ENCODE data around the gene CALY. TPM values are rescaled to one million over a fixed set of nuclear protein-coding genes. Genes with fewer than 3 reads are reported as not detected.

Gene CALY
- total RNA-seq, 1 donor from 2014 or later = 19.8 TPM

DNA sequence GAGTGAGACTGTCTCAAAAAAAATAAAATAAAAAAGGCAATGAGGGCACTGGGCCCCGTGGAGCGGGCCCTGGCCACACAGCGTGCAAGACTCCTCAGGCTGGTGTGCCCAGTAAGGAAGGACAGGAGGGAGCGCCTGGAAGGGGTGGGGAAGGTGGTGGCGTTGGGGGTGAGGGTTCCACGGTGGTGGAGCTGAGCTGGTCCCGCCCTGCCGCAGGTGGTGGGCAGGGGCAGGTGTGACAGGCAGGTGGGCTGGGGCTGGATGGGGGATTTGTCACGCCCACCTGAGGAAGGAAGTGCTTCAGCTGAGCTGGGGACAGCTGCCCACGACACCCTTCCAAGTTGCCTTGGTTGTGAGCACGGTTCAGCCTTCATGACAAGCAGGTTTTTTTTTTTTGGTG, 9.7 kb upstream of the CALY start:
- Mint-ChIP-seq H3K4me3 (ENCODE audit: unreplicated experiment) (no peak overlapping the region), H3K27me3 (ENCODE audit: unreplicated experiment) (peaks cover 14% of the 10 kb centered on the region), H3K27ac (ENCODE audit: unreplicated experiment) (no peak overlapping the region), H3K4me1 (ENCODE audit: low read depth, unreplicated experiment) (peaks cover 4% of the 10 kb centered on the region), H3K36me3 (ENCODE audit: unreplicated experiment) (peaks cover 15% of the 10 kb centered on the region), H3K9me3 (ENCODE audit: unreplicated experiment) (peaks cover 10% of the 10 kb centered on the region)
- DNase-seq = no peak
- TF ChIP-seq, protein P1, sequence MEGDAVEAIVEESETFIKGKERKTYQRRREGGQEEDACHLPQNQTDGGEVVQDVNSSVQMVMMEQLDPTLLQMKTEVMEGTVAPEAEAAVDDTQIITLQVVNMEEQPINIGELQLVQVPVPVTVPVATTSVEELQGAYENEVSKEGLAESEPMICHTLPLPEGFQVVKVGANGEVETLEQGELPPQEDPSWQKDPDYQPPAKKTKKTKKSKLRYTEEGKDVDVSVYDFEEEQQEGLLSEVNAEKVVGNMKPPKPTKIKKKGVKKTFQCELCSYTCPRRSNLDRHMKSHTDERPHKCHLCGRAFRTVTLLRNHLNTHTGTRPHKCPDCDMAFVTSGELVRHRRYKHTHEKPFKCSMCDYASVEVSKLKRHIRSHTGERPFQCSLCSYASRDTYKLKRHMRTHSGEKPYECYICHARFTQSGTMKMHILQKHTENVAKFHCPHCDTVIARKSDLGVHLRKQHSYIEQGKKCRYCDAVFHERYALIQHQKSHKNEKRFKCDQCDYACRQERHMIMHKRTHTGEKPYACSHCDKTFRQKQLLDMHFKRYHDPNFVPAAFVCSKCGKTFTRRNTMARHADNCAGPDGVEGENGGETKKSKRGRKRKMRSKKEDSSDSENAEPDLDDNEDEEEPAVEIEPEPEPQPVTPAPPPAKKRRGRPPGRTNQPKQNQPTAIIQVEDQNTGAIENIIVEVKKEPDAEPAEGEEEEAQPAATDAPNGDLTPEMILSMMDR (IDR thresholded peaks at IDR 0.05; ENCODE audit: partially characterized antibody, unreplicated experiment) = no peak

DNA sequence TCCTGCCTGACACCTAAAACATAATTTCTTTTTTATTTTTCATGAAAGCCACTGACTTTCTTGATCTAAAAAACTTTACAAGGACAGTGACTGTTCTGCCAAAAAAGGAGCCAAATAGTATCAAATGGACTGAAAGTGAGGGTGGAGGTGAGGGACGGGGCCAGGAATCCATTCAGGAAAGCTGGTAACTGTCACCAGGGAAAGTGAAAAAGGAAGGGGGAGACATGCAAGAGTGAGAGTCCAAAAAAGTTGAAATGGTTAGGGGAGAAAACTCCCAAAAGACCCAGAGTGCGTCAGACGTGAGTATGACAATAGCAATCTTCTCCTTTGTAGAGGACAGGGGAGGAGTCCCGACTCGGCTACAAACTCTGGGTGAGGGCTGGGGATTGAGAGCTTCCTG, 7.5 kb upstream of the CALY start:
- Mint-ChIP-seq H3K9me3 (ENCODE audit: unreplicated experiment) (peaks cover 10% of the 10 kb centered on the region), H3K36me3 (ENCODE audit: unreplicated experiment) (peaks cover 15% of the 10 kb centered on the region), H3K4me1 (ENCODE audit: low read depth, unreplicated experiment) (peaks cover 4% of the 10 kb centered on the region), H3K27me3 (ENCODE audit: unreplicated experiment) (peaks cover 14% of the 10 kb centered on the region), H3K27ac (ENCODE audit: unreplicated experiment) (no peak overlapping the region), H3K4me3 (ENCODE audit: unreplicated experiment) (no peak overlapping the region)
- TF ChIP-seq, protein P1 (IDR thresholded peaks at IDR 0.05; ENCODE audit: partially characterized antibody, unreplicated experiment) = no peak
- DNase-seq = no peak

DNA sequence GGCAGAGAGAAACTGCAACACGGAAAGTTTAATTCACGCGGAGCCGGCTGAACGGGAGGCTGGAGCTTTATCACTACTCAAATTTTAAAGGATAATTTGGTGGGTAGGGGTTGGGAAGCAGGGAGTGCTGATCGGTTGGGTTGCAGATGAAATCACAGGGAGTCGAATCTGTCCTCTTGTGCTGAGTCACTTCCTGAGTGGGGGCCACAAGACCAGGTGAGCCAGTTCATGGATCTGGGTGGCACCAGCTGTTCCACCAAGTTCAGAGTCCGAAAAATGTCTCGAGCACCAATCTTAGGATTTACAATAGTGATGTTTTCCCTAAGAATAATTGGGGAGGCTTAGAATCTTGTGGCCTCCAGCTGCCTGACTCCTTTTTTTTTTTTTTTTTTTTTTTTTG, 6.9 kb upstream of the CALY start:
- Mint-ChIP-seq H3K4me3 (ENCODE audit: unreplicated experiment) (no peak overlapping the region), H3K27me3 (ENCODE audit: unreplicated experiment) (peaks cover 14% of the 10 kb centered on the region), H3K9me3 (ENCODE audit: unreplicated experiment) (peaks cover 10% of the 10 kb centered on the region), H3K36me3 (ENCODE audit: unreplicated experiment) (peaks cover 15% of the 10 kb centered on the region), H3K27ac (ENCODE audit: unreplicated experiment) (no peak overlapping the region), H3K4me1 (ENCODE audit: low read depth, unreplicated experiment) (peaks cover 4% of the 10 kb centered on the region)
- DNase-seq = no peak
- TF ChIP-seq, protein P1 (IDR thresholded peaks at IDR 0.05; ENCODE audit: partially characterized antibody, unreplicated experiment) = no peak

DNA sequence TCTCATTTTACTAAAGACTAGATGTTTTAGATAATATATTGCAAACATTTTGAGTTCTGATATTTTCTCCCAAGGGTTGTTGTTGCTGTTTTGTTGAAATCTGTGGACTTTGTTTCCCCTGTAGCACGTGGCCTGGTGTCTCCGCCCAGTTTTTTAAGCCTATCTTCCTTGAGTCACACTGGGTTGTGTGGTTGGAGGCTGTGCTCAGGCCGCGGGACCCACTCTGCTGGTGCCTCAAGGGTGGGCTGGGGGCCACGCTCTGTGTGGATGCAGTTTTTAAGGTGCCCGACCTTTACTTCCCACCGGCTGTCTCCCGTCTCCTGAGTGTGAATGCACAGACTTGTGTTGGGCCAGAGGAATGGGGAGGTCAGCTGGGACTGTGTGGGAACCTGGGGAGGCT, 6.2 kb upstream of the CALY start:
- Mint-ChIP-seq H3K4me1 (ENCODE audit: low read depth, unreplicated experiment) (peaks cover 4% of the 10 kb centered on the region), H3K36me3 (ENCODE audit: unreplicated experiment) (peaks cover 15% of the 10 kb centered on the region), H3K27ac (ENCODE audit: unreplicated experiment) (no peak overlapping the region), H3K9me3 (ENCODE audit: unreplicated experiment) (peaks cover 10% of the 10 kb centered on the region), H3K4me3 (ENCODE audit: unreplicated experiment) (no peak overlapping the region), H3K27me3 (ENCODE audit: unreplicated experiment) (peaks cover 14% of the 10 kb centered on the region)
- no peak for DNase-seq
- TF ChIP-seq, protein P1 (IDR thresholded peaks at IDR 0.05; ENCODE audit: partially characterized antibody, unreplicated experiment) = no peak

DNA sequence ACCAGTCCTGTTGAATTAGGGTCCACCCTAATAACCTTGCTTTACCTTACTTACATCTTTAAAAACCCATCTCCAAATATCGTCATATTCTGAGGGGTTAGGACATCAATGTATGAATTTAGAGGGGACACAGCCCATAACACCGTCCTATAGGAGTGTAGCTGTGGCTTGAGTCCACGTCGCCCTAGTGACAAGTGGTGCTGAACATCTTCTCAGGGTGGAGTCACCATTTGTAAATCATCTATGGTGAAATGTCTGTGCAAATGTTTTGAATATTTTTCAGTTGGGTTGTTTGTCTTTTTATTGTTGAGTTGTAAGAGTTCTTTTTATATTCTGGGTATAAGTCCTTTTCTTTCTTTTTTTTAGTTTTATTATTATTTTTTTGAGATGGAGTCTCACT, 5.3 kb upstream of the CALY start:
- peaks cover 10% of the 10 kb centered on the region for H3K9me3 Mint-ChIP-seq (ENCODE audit: unreplicated experiment)
- TF ChIP-seq, protein P1 (IDR thresholded peaks at IDR 0.05; ENCODE audit: partially characterized antibody, unreplicated experiment) = no peak
- H3K4me3 Mint-ChIP-seq (ENCODE audit: unreplicated experiment) = no peak overlapping the region
- H3K27ac Mint-ChIP-seq (ENCODE audit: unreplicated experiment) = no peak overlapping the region
- peaks cover 14% of the 10 kb centered on the region for H3K27me3 Mint-ChIP-seq (ENCODE audit: unreplicated experiment)
- peaks cover 4% of the 10 kb centered on the region for H3K4me1 Mint-ChIP-seq (ENCODE audit: low read depth, unreplicated experiment)
- DNase-seq = no peak
- H3K36me3 Mint-ChIP-seq (ENCODE audit: unreplicated experiment) = peaks cover 15% of the 10 kb centered on the region
